Muscle of back (tissue), 13 donors: ENCODE results near the gene OTOR. TPM values are rescaled to one million over a fixed set of nuclear protein-coding genes. Genes with fewer than 3 reads are reported as not detected.

ENCODE experiments used
- DNase-seq, 3 donors: peaks; one replicate each; pipeline versions ENCODE4 v3.0.0 to v3.0.0-alpha.2; 2013
- long read RNA-seq, 9 donors: transcript quantifications; one replicate each; lab custom pipeline, GENCODE V29; 2026
- polyA plus RNA-seq, 10 donors: library from polyadenylated mRNA; unstranded; fragments of 120-200 nt; gene quantifications; one replicate each; pipeline ENCODE4 v1.2.1, GENCODE V29; 2013; ENCODE audit not compliant: insufficient read length in 10 of 10

The OTOR gene
- under 1 TPM in 4 of 10 donors, not detected in 6; 0.10 to 0.27 (median 0.19) TPM for polyA plus RNA-seq
- long read RNA-seq, donor 1, partial matches to known transcripts = 0 of 1 reads
- long read RNA-seq, donor 1, other reads (novel, unspliced or antisense) = 0 of 1 reads
- long read RNA-seq, donor 2 = 0 reads
- long read RNA-seq, donor 3 = 0 reads
- long read RNA-seq, donor 4 = 0 reads
- long read RNA-seq, donor 5 = 0 reads
- long read RNA-seq, donor 6 = 0 reads
- long read RNA-seq, donor 7 = 0 reads
- long read RNA-seq, donor 8 = 0 reads
- long read RNA-seq, donor 9 = 0 reads

GRCh38 chr20:16748308-16748900 is at the start of gene OTOR:
Gene OTOR (plus strand): TSS chr20:16748358. CDS start chr20:16748402, 44 bp downstream.
- DNase-seq = peak; percentile 53 to 83 (median 69)

- DNase-seq = no peak
Observed at GRCh38 chr20:16699293-16699692, 48.9 kb upstream of the OTOR start.

DNA sequence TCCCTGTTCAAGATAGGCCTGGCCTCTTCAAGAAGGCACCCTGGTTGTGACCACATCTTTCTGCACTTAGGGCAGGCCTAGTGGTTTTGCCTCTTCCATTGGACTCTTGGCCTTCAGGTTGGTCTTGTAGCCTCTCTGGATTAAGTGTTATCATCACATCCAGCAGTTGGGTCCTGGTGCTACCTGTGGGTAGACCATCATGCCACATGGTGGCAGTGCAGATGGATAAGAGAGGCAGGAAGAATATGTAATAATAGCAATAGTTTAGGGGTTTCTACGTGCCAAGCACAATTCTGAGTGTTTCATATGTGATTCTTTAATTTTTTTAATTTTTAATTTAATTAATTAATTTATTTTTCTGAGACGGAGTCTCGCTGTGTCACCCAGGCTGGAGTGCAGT is 46.9 kb upstream of the OTOR start:
- no peak for DNase-seq

- no peak for DNase-seq
Observed at GRCh38 chr20:16703570-16703969, 44.6 kb upstream of the OTOR start.

GRCh38 chr20:16707674-16708073 is 40.5 kb upstream of the OTOR start:
- no peak for DNase-seq

- DNase-seq = no peak
Observed at GRCh38 chr20:16708602-16709001, 39.6 kb upstream of the OTOR start.

DNA sequence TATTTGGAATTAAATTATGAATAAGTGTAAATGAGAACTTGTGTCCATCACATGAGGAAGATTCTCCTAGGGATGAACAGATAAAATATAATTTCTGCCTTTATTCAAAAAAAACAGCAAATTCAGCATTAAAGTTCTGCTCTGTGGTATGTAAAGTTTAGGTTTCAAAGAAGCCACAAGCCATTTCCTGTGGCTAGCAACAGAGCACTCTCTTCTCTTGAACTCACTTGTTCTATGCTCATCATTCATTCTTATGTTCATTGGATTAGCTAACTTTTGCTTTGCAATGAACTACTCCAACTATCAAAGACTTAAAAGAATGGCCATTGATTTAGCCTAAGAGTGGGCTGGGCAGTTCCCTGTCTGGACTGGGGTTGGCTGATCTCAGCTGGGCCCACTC is 39.1 kb upstream of the OTOR start:
- DNase-seq = no peak

DNA sequence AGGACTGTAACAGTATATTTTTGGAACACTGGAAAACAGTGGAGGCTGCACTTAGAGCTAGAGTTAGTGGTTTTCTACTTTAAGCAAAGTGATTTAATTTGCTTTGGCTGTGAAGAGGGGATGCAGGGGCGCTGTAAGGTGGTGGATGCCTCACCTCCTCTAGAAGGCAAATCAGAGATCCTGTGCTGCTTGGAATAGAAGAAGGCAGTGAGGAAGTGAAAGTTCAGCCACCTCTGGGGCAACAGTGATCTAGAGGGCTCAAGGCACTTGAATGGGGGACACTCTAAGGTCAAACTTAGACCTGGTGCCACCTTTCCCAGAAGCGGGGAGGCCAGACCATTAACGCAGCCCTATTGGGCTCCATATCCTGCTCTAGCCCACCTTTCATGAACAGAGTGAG is 37.4 kb upstream of the OTOR start:
- no peak for DNase-seq

DNA sequence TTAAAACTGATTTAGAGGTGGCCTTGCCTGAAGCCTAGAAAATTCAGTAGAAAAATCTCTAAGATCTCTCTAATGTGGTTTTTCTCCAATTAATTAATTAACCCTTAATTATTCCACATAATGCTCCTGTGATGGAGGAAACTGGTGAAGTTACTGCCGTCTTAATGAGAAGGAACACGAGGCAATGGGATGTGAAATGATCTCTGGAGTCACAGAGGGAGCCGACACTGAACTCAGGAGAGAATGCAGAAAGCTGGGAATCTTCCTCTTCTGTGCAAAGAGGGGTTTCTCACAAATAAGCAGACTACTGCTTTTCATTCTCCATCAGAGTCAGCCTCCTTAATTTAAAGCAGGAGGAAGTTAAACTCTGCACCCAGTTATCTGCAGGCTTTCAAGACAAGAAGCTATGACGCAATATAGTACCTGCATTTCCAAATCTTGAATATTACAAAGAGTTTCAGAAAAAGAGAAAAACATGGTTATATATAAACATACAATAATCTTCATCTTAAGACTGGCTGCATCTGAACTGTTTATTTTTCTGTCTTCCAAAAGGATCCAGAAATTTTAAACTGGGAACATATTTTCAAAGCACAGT is 36.4 kb upstream of the OTOR start:
- DNase-seq = no peak

GRCh38 chr20:16712511-16712947 is 35.6 kb upstream of the OTOR start:
- DNase-seq = no peak

DNA sequence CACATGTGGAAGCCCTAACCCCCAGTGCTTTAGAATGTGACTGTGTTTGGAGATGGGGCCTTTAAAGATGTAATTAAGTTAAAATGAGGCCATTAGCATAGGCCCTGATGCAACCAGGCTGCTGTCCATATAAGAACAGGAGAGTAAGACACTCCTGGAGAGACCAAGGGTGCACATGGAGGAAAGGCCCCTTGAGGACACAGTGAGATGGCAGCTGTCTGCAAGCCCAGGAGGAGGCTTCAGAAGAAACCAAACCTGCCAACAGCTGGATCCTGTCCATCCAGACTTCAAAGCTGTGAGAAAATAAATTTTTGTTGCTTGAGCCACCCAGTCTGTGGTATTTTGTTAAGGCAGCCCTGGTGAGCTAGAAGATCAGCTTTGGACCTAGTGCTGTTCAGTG is 35.1 kb upstream of the OTOR start:
- no peak for DNase-seq

DNA sequence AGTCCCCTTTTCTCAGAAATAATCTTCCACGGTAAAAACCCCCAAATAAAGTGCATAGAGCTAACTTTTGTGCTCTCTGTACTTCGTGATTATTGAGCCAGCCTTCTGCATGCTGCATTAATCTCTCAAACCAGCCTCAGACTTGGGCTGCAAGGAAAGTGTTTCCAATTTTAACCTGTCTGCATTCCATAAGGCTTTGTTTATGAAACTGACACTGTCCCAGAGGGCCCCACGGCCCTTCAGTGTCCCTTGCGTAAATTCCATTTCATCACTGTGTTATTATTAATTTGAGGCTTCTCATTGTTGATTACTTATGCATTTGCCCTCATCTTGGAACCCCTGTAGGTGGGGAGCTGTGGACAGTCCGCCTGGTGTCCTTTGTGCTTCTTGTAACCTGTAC is 33.9 kb upstream of the OTOR start:
- no peak for DNase-seq

DNA sequence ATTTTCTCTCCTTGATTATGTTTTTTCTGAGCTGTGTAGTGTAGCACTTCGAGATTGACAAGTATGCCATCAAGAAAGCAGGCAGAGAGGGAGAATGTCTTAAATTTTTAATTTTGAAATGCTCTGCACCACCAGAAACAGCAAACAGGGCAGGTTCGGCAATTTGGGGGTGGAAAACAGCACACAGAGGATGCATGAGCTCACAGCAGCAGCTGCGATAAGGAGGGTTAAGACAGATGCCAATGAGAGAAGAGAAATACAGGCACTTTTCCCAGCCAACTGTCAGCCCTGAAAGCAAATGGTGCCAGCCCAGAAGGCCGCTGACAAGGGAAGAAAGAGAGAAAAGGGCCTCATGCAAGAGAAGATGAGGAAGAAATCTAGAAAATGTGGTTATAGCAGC is 33.4 kb upstream of the OTOR start:
- DNase-seq = peak in 1 of 3 donors; percentile 51

GRCh38 chr20:16719421-16719820 is 28.7 kb upstream of the OTOR start:
- DNase-seq = no peak

DNA sequence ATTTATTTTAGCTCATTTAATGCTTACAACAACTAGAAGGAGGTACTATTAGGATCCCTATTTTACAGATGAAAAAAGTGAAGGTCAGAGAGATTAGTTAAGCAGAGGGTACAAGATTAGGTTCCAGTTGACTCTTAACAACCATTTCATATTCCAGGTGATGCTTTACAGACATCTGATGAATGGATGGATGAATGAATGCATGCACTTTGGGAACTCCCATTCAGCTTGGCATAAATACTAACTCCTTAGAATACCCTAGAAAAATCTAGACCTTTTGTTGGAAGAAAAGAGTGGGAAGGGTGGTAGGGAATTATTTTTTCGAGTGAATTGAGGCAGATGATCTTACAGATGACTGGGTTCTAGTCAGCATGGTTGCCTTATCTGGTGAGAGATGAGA is 19.1 kb upstream of the OTOR start:
- no peak for DNase-seq

DNA sequence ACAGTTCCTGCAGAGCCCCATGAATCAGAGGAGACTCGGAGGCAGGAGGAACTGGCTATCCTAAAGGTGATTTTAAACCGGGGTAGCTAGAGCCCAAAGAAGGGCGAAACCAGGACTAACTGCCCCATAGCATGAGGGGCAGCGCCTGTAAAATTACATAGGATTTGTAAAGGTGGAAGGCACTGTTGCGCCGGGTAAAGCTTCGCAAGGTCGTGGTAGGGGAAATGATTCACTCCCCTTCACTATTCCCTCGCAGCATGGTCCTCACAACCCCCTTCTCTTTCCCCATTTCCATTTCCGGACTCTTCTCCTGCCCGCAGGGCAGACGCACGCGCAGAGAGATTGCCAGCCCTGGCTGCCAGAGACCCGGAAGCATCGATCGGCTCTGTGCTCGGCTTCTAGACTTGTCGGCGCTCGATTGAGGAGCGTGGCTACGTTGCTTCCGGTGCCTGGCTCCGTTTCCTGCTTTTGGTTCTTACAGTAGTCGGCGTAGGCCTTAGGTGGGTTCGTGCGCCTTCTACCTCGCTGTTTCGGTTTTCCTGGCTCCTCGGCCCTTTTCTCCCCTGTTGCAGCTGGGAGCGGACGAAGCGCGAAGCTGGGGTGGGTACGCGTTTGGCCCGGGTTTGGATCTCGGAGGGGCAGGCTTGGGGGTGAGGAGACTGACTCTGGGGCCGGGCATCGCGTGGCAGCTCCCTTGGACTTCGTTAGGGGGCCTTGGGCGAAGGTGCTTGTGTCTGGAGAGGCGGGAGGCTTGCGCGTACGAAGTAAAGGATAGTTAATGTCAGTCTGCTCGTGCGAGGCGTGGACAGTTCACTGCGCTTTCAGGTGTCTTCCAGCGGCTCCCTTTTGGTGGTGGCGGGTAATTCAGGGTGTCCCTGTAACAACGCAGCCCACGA is 18.3 kb upstream of the OTOR start, which contains the start of gene SNRPB2:
SNRPB2 (plus strand) TSS at position 462 of the 896 bp plus-strand sequence. CDS start 1,677 bp downstream, outside the sequence.
- DNase-seq = peak; percentile 95 to 98 (median 96)

- no peak for DNase-seq
Observed at GRCh38 chr20:16732506-16733152, 15.5 kb upstream of the OTOR start.

DNA sequence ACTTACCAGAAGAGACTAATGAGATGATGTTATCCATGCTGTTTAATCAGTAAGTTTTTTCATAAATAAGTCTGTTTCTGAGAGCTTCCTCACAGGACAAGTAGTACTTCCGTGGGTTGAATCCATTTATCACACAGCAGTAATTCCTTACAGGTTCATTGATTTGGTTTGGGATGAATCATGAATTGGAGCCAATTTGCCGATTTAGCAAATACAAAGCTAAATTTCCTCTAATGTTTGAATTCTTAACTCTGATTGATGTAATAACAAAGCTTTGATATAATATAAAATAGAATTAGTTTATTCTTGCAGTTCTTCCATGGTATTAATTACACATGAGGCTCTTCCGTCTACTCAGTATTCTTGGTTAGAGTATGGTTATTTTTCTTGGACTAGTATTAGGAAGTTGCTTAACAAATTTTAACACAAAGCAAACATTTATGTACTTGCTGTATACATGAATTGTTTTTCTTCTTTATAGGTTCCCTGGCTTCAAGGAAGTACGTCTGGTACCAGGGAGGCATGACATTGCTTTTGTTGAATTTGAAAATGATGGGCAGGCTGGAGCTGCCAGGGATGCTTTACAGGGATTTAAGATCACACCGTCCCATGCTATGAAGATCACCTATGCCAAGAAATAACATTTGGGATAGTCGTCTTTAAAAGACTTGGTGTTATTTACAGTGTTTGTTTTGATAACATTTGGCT is 7.6 kb upstream of the OTOR start:
- DNase-seq = no peak

DNA sequence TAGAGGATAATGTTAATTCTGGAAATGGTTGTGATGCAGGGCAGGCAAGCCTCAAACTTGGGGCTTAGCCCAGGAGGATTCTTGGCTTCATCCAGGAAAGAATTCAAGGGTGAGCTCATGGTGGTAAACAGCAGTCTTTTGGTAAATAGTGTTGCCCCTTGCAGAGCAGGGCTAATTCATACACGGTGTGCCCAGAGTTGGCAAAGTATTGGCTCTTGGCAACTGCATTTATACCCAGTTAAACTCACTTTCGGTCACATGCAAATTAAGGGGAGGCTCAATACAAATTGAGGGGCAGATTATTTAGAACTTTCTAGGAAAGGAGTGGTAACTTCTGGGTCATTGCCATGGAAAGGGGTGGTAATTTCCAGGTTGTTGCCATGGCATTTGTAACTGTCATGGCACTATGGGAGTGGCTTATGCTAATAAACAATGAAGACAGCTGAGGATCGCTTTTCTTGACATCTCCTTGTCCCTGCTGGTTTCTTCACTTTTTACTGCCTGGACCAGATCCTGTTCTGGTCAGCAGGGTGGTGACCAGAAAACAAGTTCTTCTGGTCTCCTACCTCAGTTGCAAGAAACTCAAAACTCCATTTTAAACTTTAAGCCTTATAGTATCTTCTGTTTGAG is 3.9 kb upstream of the OTOR start:
- DNase-seq = no peak

GRCh38 chr20:16745204-16745603 is 3.0 kb upstream of the OTOR start:
- DNase-seq = no peak
